ENCODE data around the gene SLC22A23. TPM values are rescaled to one million over a fixed set of nuclear protein-coding genes. Genes with fewer than 3 reads are reported as not detected.

The SLC22A23 gene
- total RNA-seq, 1 donor from 2014 or later: 27.8 TPM

DNA sequence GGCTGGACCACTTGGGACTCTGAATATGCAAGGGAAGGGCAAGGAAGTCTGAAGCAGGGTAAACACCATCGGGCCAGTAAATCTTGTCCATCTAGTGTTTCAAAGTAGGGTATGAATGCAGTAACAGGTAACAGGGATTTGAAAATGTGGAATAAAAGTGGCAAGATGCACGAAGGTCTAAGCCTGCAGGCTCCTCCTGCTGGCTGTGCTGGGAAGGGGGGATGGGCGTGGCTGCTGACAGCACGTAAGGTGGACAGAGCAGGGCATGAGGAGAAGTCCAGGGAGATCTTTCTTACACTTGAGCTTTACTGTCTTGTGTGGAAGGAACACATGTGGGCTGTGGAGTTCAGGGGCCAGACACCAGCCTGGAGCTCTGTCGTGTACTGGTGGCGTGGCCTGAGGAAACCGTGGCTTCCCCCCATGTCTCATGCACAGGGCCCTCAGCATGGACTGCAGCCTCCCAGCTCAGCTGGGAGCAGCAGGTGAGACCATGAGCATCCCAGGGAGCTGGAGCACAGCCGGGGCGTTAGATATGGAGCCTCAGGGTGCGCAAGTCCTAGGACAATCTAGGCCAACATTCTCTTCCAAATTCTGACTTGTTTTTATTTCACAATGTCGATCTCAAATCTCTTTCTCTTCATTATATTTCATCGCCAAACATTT, 84.5 kb downstream of the SLC22A23 start:
- TF ChIP-seq, protein P1, sequence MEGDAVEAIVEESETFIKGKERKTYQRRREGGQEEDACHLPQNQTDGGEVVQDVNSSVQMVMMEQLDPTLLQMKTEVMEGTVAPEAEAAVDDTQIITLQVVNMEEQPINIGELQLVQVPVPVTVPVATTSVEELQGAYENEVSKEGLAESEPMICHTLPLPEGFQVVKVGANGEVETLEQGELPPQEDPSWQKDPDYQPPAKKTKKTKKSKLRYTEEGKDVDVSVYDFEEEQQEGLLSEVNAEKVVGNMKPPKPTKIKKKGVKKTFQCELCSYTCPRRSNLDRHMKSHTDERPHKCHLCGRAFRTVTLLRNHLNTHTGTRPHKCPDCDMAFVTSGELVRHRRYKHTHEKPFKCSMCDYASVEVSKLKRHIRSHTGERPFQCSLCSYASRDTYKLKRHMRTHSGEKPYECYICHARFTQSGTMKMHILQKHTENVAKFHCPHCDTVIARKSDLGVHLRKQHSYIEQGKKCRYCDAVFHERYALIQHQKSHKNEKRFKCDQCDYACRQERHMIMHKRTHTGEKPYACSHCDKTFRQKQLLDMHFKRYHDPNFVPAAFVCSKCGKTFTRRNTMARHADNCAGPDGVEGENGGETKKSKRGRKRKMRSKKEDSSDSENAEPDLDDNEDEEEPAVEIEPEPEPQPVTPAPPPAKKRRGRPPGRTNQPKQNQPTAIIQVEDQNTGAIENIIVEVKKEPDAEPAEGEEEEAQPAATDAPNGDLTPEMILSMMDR (IDR thresholded peaks at IDR 0.05): no peak
- H3K36me3 ChIP-seq: no peaks in the 10 kb centered on the region
- intact Hi-C loops (cut with DNase I): no loop called here
- H3K4me3 ChIP-seq: no peak overlapping the region
- peaks cover 6% of the 10 kb centered on the region for H3K4me1 ChIP-seq
- no peaks in the 10 kb centered on the region for H3K9me3 ChIP-seq
- H3K27ac ChIP-seq: no peak overlapping the region
- no peaks in the 10 kb centered on the region for H3K27me3 ChIP-seq (ENCODE audit: low read depth)
- ATAC-seq (no peak), DNase-seq (no peak)

- TF ChIP-seq, protein P1 (IDR thresholded peaks at IDR 0.05): no peak
- intact Hi-C loops (cut with DNase I): no loop called here
- H3K27ac ChIP-seq: no peak overlapping the region
- H3K9me3 ChIP-seq: no peaks in the 10 kb centered on the region
- DNase-seq (no peak), ATAC-seq (no peak)
- H3K4me1 ChIP-seq: peaks cover 6% of the 10 kb centered on the region
- no peak overlapping the region for H3K4me3 ChIP-seq
- no peaks in the 10 kb centered on the region for H3K36me3 ChIP-seq
- H3K27me3 ChIP-seq (ENCODE audit: low read depth): no peaks in the 10 kb centered on the region
These were observed 85.5 kb downstream of the SLC22A23 start for GRCh38 chr6:3371222-3371949.

GRCh38 chr6:3370361-3371221, 86.3 kb downstream of the SLC22A23 start:
- peak; percentile 58 to 88 for ATAC-seq
- Histone ChIP-seq H3K27ac (peak overlapping the region; percentile 64), H3K27me3 (ENCODE audit: low read depth) (no peaks in the 10 kb centered on the region), H3K36me3 (no peaks in the 10 kb centered on the region), H3K9me3 (no peaks in the 10 kb centered on the region), H3K4me1 (peaks cover 6% of the 10 kb centered on the region), H3K4me3 (no peak overlapping the region)
- no peak for DNase-seq
- intact Hi-C loops (cut with DNase I): no loop called here
- TF ChIP-seq, protein P1 (IDR thresholded peaks at IDR 0.05): no peak

- intact Hi-C loops (cut with DNase I): no loop called here
- Histone ChIP-seq H3K36me3 (no peaks in the 10 kb centered on the region), H3K9me3 (no peaks in the 10 kb centered on the region), H3K27me3 (ENCODE audit: low read depth) (no peaks in the 10 kb centered on the region), H3K27ac (peak overlapping the region; percentile 64), H3K4me1 (peaks cover 6% of the 10 kb centered on the region), H3K4me3 (no peak overlapping the region)
- DNase-seq (no peak), ATAC-seq (no peak)
- TF ChIP-seq, protein P1 (IDR thresholded peaks at IDR 0.05): no peak
These were observed 86.9 kb downstream of the SLC22A23 start for GRCh38 chr6:3369985-3370360.

- Histone ChIP-seq H3K27ac (no peak overlapping the region), H3K9me3 (no peaks in the 10 kb centered on the region), H3K4me1 (peaks cover 6% of the 10 kb centered on the region), H3K27me3 (ENCODE audit: low read depth) (no peaks in the 10 kb centered on the region), H3K36me3 (no peaks in the 10 kb centered on the region), H3K4me3 (no peak overlapping the region)
- intact Hi-C loops (cut with DNase I): no loop called here
- no peak for ATAC-seq
- TF ChIP-seq, protein P1 (IDR thresholded peaks at IDR 0.05): no peak
- no peak for DNase-seq
These were observed 88.2 kb downstream of the SLC22A23 start for GRCh38 chr6:3368685-3369084.
